Type B pancreatic cell (in vitro differentiated cells): ENCODE measurements around the gene COL5A1. TPM values are rescaled to one million over a fixed set of nuclear protein-coding genes. Genes with fewer than 3 reads are reported as not detected.
A peak's percentile ranks its signal among the peaks of the same experiment; 100 is the strongest.

Experiments used
- DNase-seq: peaks from one replicate; pipeline ENCODE4 v3.0.0; 2021; ENCODE audit warnings: mixed read lengths; ENCODE audit not compliant: unreplicated experiment; ENCODE audit errors: extremely low spot score
- H3K27ac Mint-ChIP-seq: 2 replicates; pipeline ENCODE4 v1.8.0; 2021; ENCODE audit warnings: mild to moderate bottlenecking, mixed read lengths
- H3K27me3 Mint-ChIP-seq: 2 replicates; pipeline ENCODE4 v1.8.0; 2021; ENCODE audit warnings: mixed read lengths
- H3K36me3 Mint-ChIP-seq: 2 replicates; pipeline ENCODE4 v1.8.0; 2021; ENCODE audit warnings: mixed read lengths
- H3K4me1 Mint-ChIP-seq: one replicate; pipeline ENCODE4 v1.8.0; 2021; ENCODE audit warnings: mixed read lengths; ENCODE audit not compliant: unreplicated experiment
- H3K4me3 Mint-ChIP-seq: 2 replicates; pipeline ENCODE4 v1.8.0; 2021; ENCODE audit warnings: mild to moderate bottlenecking, mixed read lengths
- H3K9me3 Mint-ChIP-seq: 2 replicates; pipeline ENCODE4 v1.8.0; 2021; ENCODE audit warnings: mixed read lengths
- CTCF ChIP-seq: fragments of 200-600 bp; sonication (generic); conservative IDR thresholded peaks from 2 replicates; pipeline ENCODE4 v1.5.0; 2021; ENCODE audit warnings: antibody characterized with exemption, mild to moderate bottlenecking
- total RNA-seq: library from RNA; stranded (reverse); gene quantifications from 2 replicates; pipeline ENCODE4 v1.2.1, GENCODE V29; 2021; ENCODE audit warnings: low replicate concordance

COL5A1 gene
- total RNA-seq, 1 donor from 2014 or later: 112 TPM

- H3K4me3 Mint-ChIP-seq: no peak overlapping the region
- no peaks in the 10 kb centered on the region for H3K36me3 Mint-ChIP-seq
- no peaks in the 10 kb centered on the region for H3K9me3 Mint-ChIP-seq
- peak; percentile 60 for DNase-seq
- H3K27me3 Mint-ChIP-seq: peaks cover 13% of the 10 kb centered on the region
- peaks cover 36% of the 10 kb centered on the region for H3K4me1 Mint-ChIP-seq
- no peak overlapping the region for H3K27ac Mint-ChIP-seq
- no peak for TF ChIP-seq CTCF
Observed at GRCh38 chr9:134629061-134629585, 12.5 kb upstream of the COL5A1 start.

- H3K27ac Mint-ChIP-seq: no peak overlapping the region
Observed at GRCh38 chr9:134629586-134630392, 11.8 kb upstream of the COL5A1 start.

GRCh38 chr9:134630393-134630790 is 11.2 kb upstream of the COL5A1 start:
- Mint-ChIP-seq H3K4me3 (no peak overlapping the region), H3K4me1 (peaks cover 28% of the 10 kb centered on the region), H3K36me3 (no peaks in the 10 kb centered on the region), H3K27me3 (peaks cover 9% of the 10 kb centered on the region), H3K27ac (no peak overlapping the region), H3K9me3 (no peaks in the 10 kb centered on the region)
- TF ChIP-seq CTCF: no peak
- peak; percentile 59 for DNase-seq

More at GRCh38 chr9:134629586-134630392, 11.8 kb upstream of the COL5A1 start:
- DNase-seq: peak; percentile 64
- peaks cover 9% of the 10 kb centered on the region for H3K27me3 Mint-ChIP-seq
- TF ChIP-seq CTCF: no peak
- H3K9me3 Mint-ChIP-seq: no peaks in the 10 kb centered on the region
- H3K36me3 Mint-ChIP-seq: no peaks in the 10 kb centered on the region
- peaks cover 30% of the 10 kb centered on the region for H3K4me1 Mint-ChIP-seq
- H3K4me3 Mint-ChIP-seq: no peak overlapping the region

- H3K27me3 Mint-ChIP-seq: peaks cover 9% of the 10 kb centered on the region
- no peaks in the 10 kb centered on the region for H3K36me3 Mint-ChIP-seq
- DNase-seq: peak; percentile 49
- peaks cover 28% of the 10 kb centered on the region for H3K4me1 Mint-ChIP-seq
- no peak overlapping the region for H3K27ac Mint-ChIP-seq
- no peaks in the 10 kb centered on the region for H3K9me3 Mint-ChIP-seq
- no peak for TF ChIP-seq CTCF
- no peak overlapping the region for H3K4me3 Mint-ChIP-seq
Observed at GRCh38 chr9:134630861-134631260, 10.7 kb upstream of the COL5A1 start.

- peaks cover 13% of the 10 kb centered on the region for H3K27me3 Mint-ChIP-seq
Observed at GRCh38 chr9:134631881-134632280, 9.7 kb upstream of the COL5A1 start.

More at GRCh38 chr9:134631881-134632280, 9.7 kb upstream of the COL5A1 start:
- TF ChIP-seq CTCF: no peak
- H3K27ac Mint-ChIP-seq: no peak overlapping the region
- no peaks in the 10 kb centered on the region for H3K9me3 Mint-ChIP-seq
- no peak overlapping the region for H3K4me3 Mint-ChIP-seq
- H3K36me3 Mint-ChIP-seq: no peaks in the 10 kb centered on the region
- H3K4me1 Mint-ChIP-seq: peaks cover 23% of the 10 kb centered on the region
- DNase-seq: peak; percentile 43
